ENCODE results near the gene FHOD3. TPM values are rescaled to one million over a fixed set of nuclear protein-coding genes. Genes with fewer than 3 reads are reported as not detected.

Gene FHOD3
- total RNA-seq, 4 donors from 2014 or later, result 0.26 to 13.8 (median 4.9) TPM; not detected in 1

DNA sequence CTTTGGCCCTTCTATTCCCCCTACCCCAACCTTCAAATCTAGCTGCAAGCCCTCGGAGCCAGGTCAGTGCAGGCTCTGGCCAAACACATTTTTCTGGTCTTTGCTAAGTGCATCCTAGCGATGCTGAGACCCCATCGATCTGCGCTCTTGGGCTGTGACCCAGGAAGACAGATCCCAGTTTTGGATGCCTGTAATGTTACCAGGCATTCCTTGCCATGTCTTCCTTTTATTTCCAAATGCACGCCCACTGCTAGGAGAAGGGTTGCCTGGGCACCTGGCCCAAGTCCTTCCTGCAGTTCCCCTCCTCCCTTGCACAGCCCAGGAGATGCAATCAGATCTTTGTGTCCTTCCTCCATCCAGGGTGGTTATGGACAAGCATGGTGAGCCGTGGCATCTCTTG is 406.6 kb downstream of the FHOD3 start:
- Histone ChIP-seq H3K36me3 (no peaks in the 10 kb centered on the region), H3K4me1 (no peaks in the 10 kb centered on the region), H3K4me3 (no peak overlapping the region), H3K27ac (no peak overlapping the region), H3K27me3 (no peaks in the 10 kb centered on the region), H3K9me3 (no peaks in the 10 kb centered on the region)
- intact Hi-C loops (cut with DNase I; ENCODE audit: low total_unique reads), result no loop called here
- TF ChIP-seq, protein P1, sequence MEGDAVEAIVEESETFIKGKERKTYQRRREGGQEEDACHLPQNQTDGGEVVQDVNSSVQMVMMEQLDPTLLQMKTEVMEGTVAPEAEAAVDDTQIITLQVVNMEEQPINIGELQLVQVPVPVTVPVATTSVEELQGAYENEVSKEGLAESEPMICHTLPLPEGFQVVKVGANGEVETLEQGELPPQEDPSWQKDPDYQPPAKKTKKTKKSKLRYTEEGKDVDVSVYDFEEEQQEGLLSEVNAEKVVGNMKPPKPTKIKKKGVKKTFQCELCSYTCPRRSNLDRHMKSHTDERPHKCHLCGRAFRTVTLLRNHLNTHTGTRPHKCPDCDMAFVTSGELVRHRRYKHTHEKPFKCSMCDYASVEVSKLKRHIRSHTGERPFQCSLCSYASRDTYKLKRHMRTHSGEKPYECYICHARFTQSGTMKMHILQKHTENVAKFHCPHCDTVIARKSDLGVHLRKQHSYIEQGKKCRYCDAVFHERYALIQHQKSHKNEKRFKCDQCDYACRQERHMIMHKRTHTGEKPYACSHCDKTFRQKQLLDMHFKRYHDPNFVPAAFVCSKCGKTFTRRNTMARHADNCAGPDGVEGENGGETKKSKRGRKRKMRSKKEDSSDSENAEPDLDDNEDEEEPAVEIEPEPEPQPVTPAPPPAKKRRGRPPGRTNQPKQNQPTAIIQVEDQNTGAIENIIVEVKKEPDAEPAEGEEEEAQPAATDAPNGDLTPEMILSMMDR (IDR thresholded peaks at IDR 0.05), result no peak
- no peak for TF ChIP-seq POLR2A (IDR thresholded peaks at IDR 0.05)
- no peak for DNase-seq

DNA sequence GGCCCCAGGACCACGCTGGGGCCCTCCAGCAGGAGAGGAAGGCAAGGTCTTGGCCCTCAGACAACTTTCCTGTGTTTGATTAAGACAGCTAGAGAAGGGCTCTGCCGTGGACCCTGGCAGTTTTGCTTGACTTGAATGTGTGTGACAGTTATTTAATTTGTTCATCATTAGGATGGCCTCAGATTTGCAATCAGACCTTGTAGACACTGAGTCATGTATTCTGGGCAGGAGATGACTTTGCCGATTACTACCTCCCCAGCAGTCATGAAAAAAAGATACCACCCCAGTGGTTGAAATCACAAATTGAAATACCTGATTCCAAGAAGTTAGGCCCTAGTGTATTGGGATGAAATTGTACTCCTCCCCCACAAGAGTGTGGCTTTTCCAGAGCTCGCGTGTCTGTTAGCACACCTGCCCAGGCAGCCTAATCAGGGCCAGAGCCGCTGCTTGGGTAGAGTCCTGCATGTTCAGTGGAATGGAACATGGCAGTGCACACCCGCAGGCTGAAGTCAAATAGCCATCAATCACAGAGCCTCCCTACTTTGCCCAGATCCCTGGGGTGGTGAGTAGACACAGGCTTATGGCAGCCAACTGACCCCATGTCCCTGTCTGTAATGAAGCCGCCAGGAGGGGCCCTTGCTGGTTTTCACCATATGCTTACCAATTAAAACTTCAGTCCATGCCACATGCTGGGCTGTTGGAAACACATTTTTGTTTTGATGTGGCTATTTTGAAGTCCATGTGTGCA is 408.8 kb downstream of the FHOD3 start:
- DNase-seq, result no peak
- no peaks in the 10 kb centered on the region for H3K9me3 ChIP-seq
- no peaks in the 10 kb centered on the region for H3K4me1 ChIP-seq
- no peak overlapping the region for H3K4me3 ChIP-seq
- H3K27me3 ChIP-seq, result no peaks in the 10 kb centered on the region
- TF ChIP-seq, protein P1 (IDR thresholded peaks at IDR 0.05), result no peak
- H3K27ac ChIP-seq, result no peak overlapping the region
- intact Hi-C loops (cut with DNase I; ENCODE audit: low total_unique reads), result no loop called here
- no peaks in the 10 kb centered on the region for H3K36me3 ChIP-seq

DNA sequence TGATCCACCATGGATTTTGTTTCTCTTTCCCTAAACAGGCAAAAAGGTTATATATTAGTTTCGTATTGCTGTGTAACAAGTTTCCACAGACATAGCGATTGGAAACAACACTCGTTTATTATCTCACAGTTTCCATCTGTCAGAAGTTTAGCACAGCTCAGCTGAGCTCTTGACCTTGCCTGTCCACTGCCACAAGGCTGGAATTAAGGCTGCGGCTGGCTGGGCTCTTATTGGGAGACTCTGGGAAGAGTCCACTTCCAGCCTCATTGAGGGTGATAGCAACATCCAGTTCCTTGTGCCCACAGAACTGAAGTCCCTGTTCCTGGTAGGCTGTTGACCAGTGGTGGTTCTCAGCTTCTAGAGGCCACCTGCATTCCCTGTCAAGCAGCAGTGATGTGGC is 410.9 kb downstream of the FHOD3 start:
- no peak overlapping the region for H3K27ac ChIP-seq
- no peaks in the 10 kb centered on the region for H3K27me3 ChIP-seq
- TF ChIP-seq, protein P1 (IDR thresholded peaks at IDR 0.05), result no peak
- no peak for TF ChIP-seq POLR2A (IDR thresholded peaks at IDR 0.05)
- no peaks in the 10 kb centered on the region for H3K9me3 ChIP-seq
- DNase-seq, result no peak
- intact Hi-C loops (cut with DNase I; ENCODE audit: low total_unique reads), result no loop called here
- no peaks in the 10 kb centered on the region for H3K36me3 ChIP-seq
- H3K4me1 ChIP-seq, result no peaks in the 10 kb centered on the region
- no peak overlapping the region for H3K4me3 ChIP-seq

DNA sequence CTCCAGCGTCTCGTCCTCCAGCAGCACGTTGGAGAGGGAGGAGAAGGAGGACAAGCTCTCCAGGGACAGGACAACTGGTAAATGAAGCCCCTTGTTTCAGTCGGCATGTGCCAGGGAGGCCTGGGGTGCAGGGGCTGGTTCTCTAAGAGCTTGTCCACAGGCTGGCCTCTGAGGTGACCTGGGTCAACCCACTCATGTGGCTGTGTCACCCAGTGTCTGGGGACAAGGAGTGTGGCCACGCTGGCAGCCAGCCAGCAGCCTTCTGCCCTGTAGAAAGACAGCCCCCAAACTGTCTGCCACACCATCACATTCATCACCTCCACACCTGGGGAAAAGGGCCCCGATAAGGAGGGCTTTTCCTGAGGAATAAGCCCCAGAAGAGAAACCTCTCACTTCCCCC is 411.8 kb downstream of the FHOD3 start:
- H3K4me3 ChIP-seq, result no peak overlapping the region
- no peak overlapping the region for H3K27ac ChIP-seq
- intact Hi-C loops (cut with DNase I; ENCODE audit: low total_unique reads), result no loop called here
- H3K9me3 ChIP-seq, result no peaks in the 10 kb centered on the region
- no peaks in the 10 kb centered on the region for H3K4me1 ChIP-seq
- TF ChIP-seq, protein P1 (IDR thresholded peaks at IDR 0.05), result no peak
- TF ChIP-seq POLR2A (IDR thresholded peaks at IDR 0.05), result no peak
- no peaks in the 10 kb centered on the region for H3K27me3 ChIP-seq
- no peak for DNase-seq
- no peaks in the 10 kb centered on the region for H3K36me3 ChIP-seq

DNA sequence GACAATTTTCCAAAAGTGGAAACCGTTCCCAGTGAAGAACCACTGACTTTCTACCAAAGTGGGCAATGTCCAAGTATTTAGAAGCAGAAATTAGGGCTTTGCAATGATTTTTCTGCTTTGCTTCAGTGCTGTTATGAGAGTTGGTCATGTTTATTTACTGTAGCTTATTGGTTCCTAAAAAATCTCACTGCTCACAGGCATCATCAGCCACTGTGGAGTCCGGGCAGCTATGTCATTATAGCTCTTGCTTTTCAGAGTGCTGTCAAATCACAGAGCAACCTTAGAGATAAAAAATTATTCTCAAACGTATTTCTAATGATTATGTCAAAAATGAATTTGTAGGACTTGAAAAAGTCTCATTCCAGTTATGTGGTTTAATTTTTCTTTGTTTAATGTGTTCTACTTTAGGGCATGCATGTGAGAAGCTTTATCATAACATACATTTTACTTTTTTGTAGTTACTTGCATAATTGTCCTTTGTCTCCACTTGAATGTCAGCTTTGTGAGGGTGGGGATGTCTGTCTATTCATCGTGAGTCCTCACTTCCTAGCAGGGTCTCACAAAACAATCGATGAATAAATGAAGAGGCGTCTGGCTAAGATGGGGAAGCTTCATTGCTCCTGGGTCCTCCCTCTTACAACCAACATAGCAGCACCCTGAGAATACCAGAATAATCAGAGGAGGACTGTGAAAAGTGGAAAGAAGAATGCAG is 413.7 kb downstream of the FHOD3 start:
- Histone ChIP-seq H3K9me3 (no peaks in the 10 kb centered on the region), H3K27ac (no peak overlapping the region), H3K4me1 (no peaks in the 10 kb centered on the region), H3K4me3 (no peak overlapping the region), H3K27me3 (no peaks in the 10 kb centered on the region), H3K36me3 (no peaks in the 10 kb centered on the region)
- intact Hi-C loops (cut with DNase I; ENCODE audit: low total_unique reads), result no loop called here
- no peak for DNase-seq
- no peak for TF ChIP-seq POLR2A (IDR thresholded peaks at IDR 0.05)
- TF ChIP-seq, protein P1 (IDR thresholded peaks at IDR 0.05), result no peak

Measured in uterus (tissue), 4 donors.